IMR-90 (cell line): ENCODE results near the gene SRSF4. TPM values are rescaled to one million over a fixed set of nuclear protein-coding genes. Genes with fewer than 3 reads are reported as not detected.

Experiments
- ATAC-seq: fragments of 200-7000 bp; cut with Tn5 transposase; 2 replicates; pipeline ENCODE4 v1.9.1; 2020; ENCODE audit warnings: low read depth, mild to moderate bottlenecking, moderate library complexity
- BruUV-seq: library from RNA; stranded (reverse); fragments of 400-500 nt; replicated peaks from 2 replicates; lab custom pipeline; 2021; lab: Mats Ljungman, UMichigan
- CTCF ChIA-PET: fragments of 300-600 bp; formaldehyde crosslinking; extraction: SDS; loops from one replicate; lab custom pipeline; 2021; ENCODE audit warnings: antibody characterized with exemption; lab: Yijun Ruan, JAX
- POLR2A ChIA-PET: fragments of 300-600 bp; sonication (Branson Sonifier 250); formaldehyde crosslinking; loops from one replicate; lab custom pipeline; 2022; ENCODE audit warnings: antibody characterized with exemption; ENCODE audit not compliant: unreplicated experiment; lab: Charles Lee
- DNase-seq: peaks from one replicate; pipeline ENCODE4 v3.0.0; 2013
- H2AFZ ChIP-seq: replicated peaks from 2 replicates; pipeline ENCODE3; 2013; ENCODE audit warnings: low read length, mild to moderate bottlenecking; ENCODE audit not compliant: poor library complexity
- H2AK5ac ChIP-seq: 2 replicates; pipeline ENCODE4 v1.6.1; 2013; ENCODE audit warnings: low read depth, low read length, inconsistent platforms
- H2AK9ac ChIP-seq: replicated peaks from 2 replicates; pipeline ENCODE3; 2013; ENCODE audit warnings: mild to moderate bottlenecking, low read depth, low read length, moderate library complexity; ENCODE audit not compliant: poor library complexity
- H2BK120ac ChIP-seq: 2 replicates; pipeline ENCODE4 v1.6.1; 2013; ENCODE audit warnings: low read depth, low read length, inconsistent platforms
- H2BK15ac ChIP-seq: 3 replicates; pipeline ENCODE4 v1.6.1; 2013; ENCODE audit warnings: low read depth, low read length, inconsistent platforms
- H2BK20ac ChIP-seq: 2 replicates; pipeline ENCODE4 v1.6.1; 2013; ENCODE audit warnings: low read depth, mild to moderate bottlenecking, inconsistent platforms, low read length, moderate library complexity
- H2BK5ac ChIP-seq: 2 replicates; pipeline ENCODE4 v1.6.1; 2013; ENCODE audit warnings: mild to moderate bottlenecking, low read depth, low read length, inconsistent platforms; ENCODE audit not compliant: poor library complexity, severe bottlenecking
- H3K14ac ChIP-seq: replicated peaks from 2 replicates; pipeline ENCODE4 v1.6.1; 2013; ENCODE audit warnings: low read depth, low read length, inconsistent platforms
- H3K18ac ChIP-seq: 2 replicates; pipeline ENCODE4 v1.6.1; 2013; ENCODE audit warnings: low read depth, low read length, control low read depth
- H3K23ac ChIP-seq: 2 replicates; pipeline ENCODE4 v1.6.1; 2013; ENCODE audit warnings: low read depth, low read length, inconsistent platforms
- H3K27ac ChIP-seq: 2 replicates; pipeline ENCODE4 v1.5.1; 2013; ENCODE audit warnings: mild to moderate bottlenecking, control low read depth, low read length; ENCODE audit not compliant: insufficient read depth
- H3K27me3 ChIP-seq: 2 replicates; pipeline ENCODE4 v1.6.1; 2013; ENCODE audit warnings: low read length; ENCODE audit not compliant: control insufficient read depth, insufficient read depth
- H3K36me3 ChIP-seq: 2 replicates; pipeline ENCODE4 v1.6.1; 2013; ENCODE audit warnings: low read length, mixed read lengths; ENCODE audit not compliant: control insufficient read depth, insufficient read depth
- H3K4ac ChIP-seq: 2 replicates; pipeline ENCODE4 v1.6.1; 2013; ENCODE audit warnings: low read depth, low read length, inconsistent platforms
- H3K4me1 ChIP-seq: 2 replicates; pipeline ENCODE4 v1.6.1; 2013; ENCODE audit warnings: low read length, mixed read lengths; ENCODE audit not compliant: control insufficient read depth, insufficient read depth
- H3K4me2 ChIP-seq: 2 replicates; pipeline ENCODE4 v1.6.1; 2013; ENCODE audit warnings: low read depth, mild to moderate bottlenecking, control low read depth, low read length, moderate library complexity
- H3K4me3 ChIP-seq: 2 replicates; pipeline ENCODE4 v1.5.1; 2013; ENCODE audit warnings: low read depth, mild to moderate bottlenecking, control low read depth, low read length, moderate library complexity; ENCODE audit not compliant: insufficient read depth
- H3K56ac ChIP-seq: 2 replicates; pipeline ENCODE4 v1.6.1; 2013; ENCODE audit warnings: low read length, inconsistent platforms; ENCODE audit not compliant: insufficient read depth; ENCODE audit errors: extremely low read depth
- H3K79me1 ChIP-seq, 2 experiments: 2 replicates each; pipeline ENCODE4 v1.6.1; 2013; ENCODE audit warnings: low read length in 2 of 2, inconsistent platforms in 1 of 2, low read depth in 1 of 2
- H3K9ac ChIP-seq: 2 replicates; pipeline ENCODE4 v1.6.1; 2013; ENCODE audit warnings: low read depth, low read length, control low read depth
- H3K9me1 ChIP-seq: 2 replicates; pipeline ENCODE4 v1.6.1; 2013; ENCODE audit warnings: low read length, inconsistent platforms; ENCODE audit not compliant: insufficient read depth
- H3K9me3 ChIP-seq: 2 replicates; pipeline ENCODE4 v1.6.1; 2013; ENCODE audit warnings: low read length; ENCODE audit not compliant: control insufficient read depth, insufficient read depth
- H4K20me1 ChIP-seq: 2 replicates; pipeline ENCODE4 v1.6.1; 2013; ENCODE audit warnings: low read length, inconsistent platforms; ENCODE audit not compliant: insufficient read depth
- H4K5ac ChIP-seq: 2 replicates; pipeline ENCODE4 v1.6.1; 2013; ENCODE audit warnings: mild to moderate bottlenecking, low read depth, low read length, control low read depth
- H4K8ac ChIP-seq, 2 experiments: 2 replicates each; pipeline ENCODE4 v1.6.1; 2013; ENCODE audit warnings: low read depth in 2 of 2, low read length in 2 of 2, control low read depth in 1 of 2, inconsistent platforms in 1 of 2
- H4K91ac ChIP-seq: 2 replicates; pipeline ENCODE4 v1.6.1; 2013; ENCODE audit warnings: low read depth, low read length, inconsistent platforms; ENCODE audit not compliant: insufficient read depth
- CEBPB ChIP-seq: IDR thresholded peaks from 2 replicates; pipeline ENCODE4 v1.6.1; 2012; ENCODE audit warnings: low read depth, low read length, improper control_type of control experiment
- CHD1 ChIP-seq: IDR thresholded peaks from 2 replicates; pipeline ENCODE4 v1.6.1; 2012; ENCODE audit warnings: low read depth, low read length, improper control_type of control experiment
- POLR2A ChIP-seq: IDR thresholded peaks from 2 replicates; pipeline ENCODE4 v1.6.1; 2012; ENCODE audit warnings: mild to moderate bottlenecking, low read depth, low read length
- RAD21 ChIP-seq: IDR thresholded peaks from 2 replicates; pipeline ENCODE4 v1.6.1; 2012; ENCODE audit warnings: low read length, improper control_type of control experiment
- RCOR1 ChIP-seq: IDR thresholded peaks from 2 replicates; pipeline ENCODE4 v1.6.1; 2012; ENCODE audit warnings: mild to moderate bottlenecking, low read length, improper control_type of control experiment; ENCODE audit not compliant: insufficient replicate concordance
- RFX5 ChIP-seq: IDR thresholded peaks from 2 replicates; pipeline ENCODE4 v1.8.0; 2012; ENCODE audit warnings: low read depth, mild to moderate bottlenecking, low read length, moderate library complexity
- SMC3 ChIP-seq: fragments of 150-350 bp; IDR thresholded peaks from 2 replicates; pipeline ENCODE4 v1.6.1; 2016; ENCODE audit warnings: low read depth, mild to moderate bottlenecking, antibody characterized with exemption, low read length, moderate library complexity
- WGBS, 2 experiments: methylation state at CpG; one replicate each; pipeline versions ENCODE4 v1.1.5 to v1.1.7; 2013; ENCODE audit warnings: missing lambda C conversion rate in 2 of 2; ENCODE audit not compliant: insufficient read length in 1 of 2; ENCODE audit errors: extremely low coverage in 2 of 2; 5-methylcytosine and 5-hydroxymethylcytosine counted together
- dilution Hi-C: fragments of 300-500 bp; cut with HindIII; formaldehyde crosslinking; loops from one replicate; pipeline ENCODE4 v1.14.3; 2018; ENCODE audit warnings: low sequenced_read_pairs; ENCODE audit not compliant: unreplicated experiment
- in situ Hi-C: fragments of 300-500 bp; cut with MboI; formaldehyde crosslinking; loops from 3 replicates; pipeline ENCODE4 v1.14.3; 2019; ENCODE audit warnings: low sequenced_read_pairs, inconsistent platforms, mixed read lengths
- intact Hi-C: fragments of 100-400 bp; cut with micrococcal nuclease; formaldehyde crosslinking; loops from 2 replicates; pipeline ENCODE4 v1.10.0; 2022
- polyA plus RNA-seq, 3 experiments: library from polyadenylated mRNA; depleted of rRNA; stranded (reverse); fragments of >200 nt; gene quantifications; 2 replicates each; pipeline ENCODE4 v1.2.3, GENCODE V29; 2012; ENCODE audit warnings: low replicate concordance in 1 of 3
- total RNA-seq: library from RNA; depleted of rRNA; stranded (reverse); fragments of >200 nt; gene quantifications from 2 replicates; pipeline ENCODE4 v1.2.3, GENCODE V29; 2012
- TF ChIP-seq, protein P1 (sequence below): fragments of 150-350 bp; IDR thresholded peaks from 2 replicates; pipeline ENCODE4 v1.6.1; 2017; ENCODE audit warnings: mild to moderate bottlenecking, antibody characterized with exemption, low read length, low read depth
- TF ChIP-seq, protein P2 (sequence below): fragments of 150-350 bp; IDR thresholded peaks from 2 replicates; pipeline ENCODE4 v1.6.1; 2016; ENCODE audit warnings: low read depth, mild to moderate bottlenecking, low read length, moderate library complexity, borderline replicate concordance

Gene SRSF4
- total and polyA plus RNA-seq, 2 of the 4 experiments (the other 2 are of a cell fraction) = 20.8 to 48.5 TPM

DNA sequence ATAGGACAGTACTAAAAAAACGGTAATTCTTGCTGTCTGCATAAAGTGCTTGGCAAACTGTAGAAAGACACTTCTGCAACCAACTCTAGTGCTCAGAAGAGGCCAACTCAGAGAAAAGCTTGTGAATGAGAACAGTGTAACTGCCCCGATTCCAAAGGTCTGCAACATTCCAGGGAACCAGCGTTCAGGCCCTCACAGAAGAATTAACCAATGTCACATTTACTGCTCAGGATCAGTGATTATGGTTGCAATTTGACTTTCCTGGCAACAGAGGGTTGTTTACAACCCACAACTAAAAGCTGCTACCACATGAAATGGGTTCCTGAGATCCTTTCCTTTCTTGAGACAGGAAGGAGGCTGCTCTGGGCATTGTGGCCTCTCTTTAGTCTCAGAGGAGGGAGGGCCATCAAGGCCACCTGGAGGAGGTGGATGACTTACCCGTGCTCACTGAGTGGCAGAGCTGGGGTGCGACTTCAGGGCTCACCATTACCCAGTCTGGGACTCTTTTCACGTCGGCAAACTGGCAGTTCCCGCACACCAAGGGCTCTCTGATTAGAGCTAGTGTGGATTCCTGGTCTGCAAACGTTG is 15.3 kb downstream of the SRSF4 start:
- H2AFZ ChIP-seq = no peak overlapping the region
- H3K14ac ChIP-seq = no peak overlapping the region
- no peak overlapping the region for H2BK20ac ChIP-seq
- H2AK9ac ChIP-seq = no peak overlapping the region
- DNase-seq = no peak
- ChIA-PET POLR2A (interaction anchor here (1.4 kb wide), 1 partner anchor 13 kb away, joined by 4 read pairs; no protein-coding TSS in a partner anchor), CTCF (interaction anchor here (1.1 kb wide), 1 partner anchor 290 kb away, joined by 5 read pairs; no protein-coding TSS in a partner anchor)
- TF ChIP-seq, protein P1, sequence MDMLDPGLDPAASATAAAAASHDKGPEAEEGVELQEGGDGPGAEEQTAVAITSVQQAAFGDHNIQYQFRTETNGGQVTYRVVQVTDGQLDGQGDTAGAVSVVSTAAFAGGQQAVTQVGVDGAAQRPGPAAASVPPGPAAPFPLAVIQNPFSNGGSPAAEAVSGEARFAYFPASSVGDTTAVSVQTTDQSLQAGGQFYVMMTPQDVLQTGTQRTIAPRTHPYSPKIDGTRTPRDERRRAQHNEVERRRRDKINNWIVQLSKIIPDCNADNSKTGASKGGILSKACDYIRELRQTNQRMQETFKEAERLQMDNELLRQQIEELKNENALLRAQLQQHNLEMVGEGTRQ = no peak
- TF ChIP-seq CEBPB = no peak
- TF ChIP-seq POLR2A = no peak
- no peak for TF ChIP-seq RAD21
- no peak for TF ChIP-seq RFX5
- TF ChIP-seq, protein P2, sequence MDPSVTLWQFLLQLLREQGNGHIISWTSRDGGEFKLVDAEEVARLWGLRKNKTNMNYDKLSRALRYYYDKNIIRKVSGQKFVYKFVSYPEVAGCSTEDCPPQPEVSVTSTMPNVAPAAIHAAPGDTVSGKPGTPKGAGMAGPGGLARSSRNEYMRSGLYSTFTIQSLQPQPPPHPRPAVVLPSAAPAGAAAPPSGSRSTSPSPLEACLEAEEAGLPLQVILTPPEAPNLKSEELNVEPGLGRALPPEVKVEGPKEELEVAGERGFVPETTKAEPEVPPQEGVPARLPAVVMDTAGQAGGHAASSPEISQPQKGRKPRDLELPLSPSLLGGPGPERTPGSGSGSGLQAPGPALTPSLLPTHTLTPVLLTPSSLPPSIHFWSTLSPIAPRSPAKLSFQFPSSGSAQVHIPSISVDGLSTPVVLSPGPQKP = no peak
- no peak for TF ChIP-seq SMC3
- TF ChIP-seq CHD1 = no peak
- no peak for TF ChIP-seq RCOR1
- H3K9me1 ChIP-seq = peaks cover 20% of the 10 kb centered on the region
- 82% methylated on average over 4 of the region's 9 CpGs; no CpG with 5 or more reads in 1 of the 2 experiments for WGBS, 2 experiments
- no peak overlapping the region for H2BK5ac ChIP-seq
- peaks cover 20 to 80% of the 10 kb centered on the region in 2 experiments for H3K79me1 ChIP-seq
- no peak; the same call in 1 of the 2 replicates for ATAC-seq
- no peak overlapping the region for H3K18ac ChIP-seq
- H2AK5ac ChIP-seq = no peak overlapping the region
- H3K4ac ChIP-seq = no peak overlapping the region
- in situ Hi-C loops (no loop called here), dilution Hi-C loops (no loop called here), intact Hi-C loops (no loop called here)
- no peak overlapping the region for H3K4me3 ChIP-seq
- H4K5ac ChIP-seq = no peak overlapping the region
- H3K4me2 ChIP-seq = no peak overlapping the region
- no peak overlapping the region for H4K91ac ChIP-seq
- peak overlapping the region; percentile 22; the same call in 1 of the 2 replicates for H3K23ac ChIP-seq
- no peak overlapping the region for H2BK15ac ChIP-seq
- BruUV-seq = no TSS peak
- no peak overlapping the region for H4K8ac ChIP-seq
- H3K9me3 ChIP-seq = no peaks in the 10 kb centered on the region
- H3K27ac ChIP-seq = no peak overlapping the region
- H3K56ac ChIP-seq = no peak overlapping the region
- peaks cover 13% of the 10 kb centered on the region for H3K4me1 ChIP-seq
- H3K36me3 ChIP-seq = peaks cover 25% of the 10 kb centered on the region
- no peak overlapping the region for H3K9ac ChIP-seq
- no peaks in the 10 kb centered on the region for H3K27me3 ChIP-seq
- H2BK120ac ChIP-seq = no peak overlapping the region
- H4K20me1 ChIP-seq = peaks cover 97% of the 10 kb centered on the region
